Germinal center (tissue), 1 donor: ENCODE data around the gene HORMAD2.

Experiments
- DNase-seq: peaks from one replicate; pipeline ENCODE4 v3.0.0; 2012; ENCODE audit warnings: mixed read lengths, low spot score

Gene HORMAD2

DNA sequence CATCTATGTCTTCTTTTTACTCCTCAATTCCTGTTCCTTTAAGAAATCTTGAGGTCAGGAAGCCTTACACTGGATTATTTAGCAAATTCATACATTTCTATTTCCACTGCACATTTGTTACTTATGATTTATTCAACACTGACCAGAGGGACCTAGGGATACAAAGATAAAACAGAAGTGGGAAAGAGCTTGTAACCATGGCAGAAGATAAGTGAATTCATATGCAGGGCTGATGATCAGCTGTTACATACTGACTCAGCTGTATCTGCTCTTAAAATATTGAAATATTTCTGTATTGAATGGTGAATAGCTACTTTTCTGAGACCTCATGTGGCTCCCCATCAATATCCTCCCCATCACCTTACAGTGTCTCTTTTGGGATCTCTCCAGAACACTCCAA, 25.2 kb downstream of the HORMAD2 start:
- DNase-seq = no peak

DNA sequence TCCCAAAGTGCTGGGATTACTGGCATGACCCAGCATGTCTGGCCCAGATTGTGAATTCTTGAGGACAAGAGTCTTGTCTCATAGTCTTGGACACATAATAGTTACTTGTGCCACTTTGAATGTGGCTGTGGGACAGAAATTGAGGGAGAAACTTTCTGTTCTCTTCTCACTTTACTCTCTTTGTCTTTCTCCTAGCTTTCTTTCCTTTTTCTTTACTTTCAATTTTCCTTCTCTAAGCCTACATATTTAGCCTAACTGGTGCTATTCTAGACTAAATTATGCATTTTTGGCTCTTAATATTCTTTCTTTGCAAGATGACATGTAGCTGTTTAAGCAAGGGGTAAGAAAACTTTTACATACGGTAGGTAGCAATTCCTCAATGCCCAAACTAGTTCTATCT, 33.2 kb downstream of the HORMAD2 start:
- no peak for DNase-seq

DNA sequence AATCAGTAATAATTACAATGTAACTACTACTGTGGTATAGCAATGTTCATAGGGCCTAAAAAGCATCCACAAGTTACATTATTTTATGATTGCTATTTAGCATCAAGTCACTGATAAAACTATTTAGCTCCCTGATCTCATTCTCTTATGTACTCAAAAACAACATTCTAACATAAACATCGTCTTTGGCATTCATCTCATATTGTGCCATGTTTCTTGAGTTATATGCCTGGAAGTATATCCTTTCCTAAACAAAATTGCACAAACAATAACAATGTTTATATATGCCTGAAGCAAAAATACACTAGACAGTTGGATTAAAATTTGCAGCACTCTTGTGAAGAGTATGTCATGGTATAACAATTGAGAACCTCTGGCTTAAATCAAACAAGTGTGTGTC, 34.1 kb downstream of the HORMAD2 start:
- no peak for DNase-seq

DNA sequence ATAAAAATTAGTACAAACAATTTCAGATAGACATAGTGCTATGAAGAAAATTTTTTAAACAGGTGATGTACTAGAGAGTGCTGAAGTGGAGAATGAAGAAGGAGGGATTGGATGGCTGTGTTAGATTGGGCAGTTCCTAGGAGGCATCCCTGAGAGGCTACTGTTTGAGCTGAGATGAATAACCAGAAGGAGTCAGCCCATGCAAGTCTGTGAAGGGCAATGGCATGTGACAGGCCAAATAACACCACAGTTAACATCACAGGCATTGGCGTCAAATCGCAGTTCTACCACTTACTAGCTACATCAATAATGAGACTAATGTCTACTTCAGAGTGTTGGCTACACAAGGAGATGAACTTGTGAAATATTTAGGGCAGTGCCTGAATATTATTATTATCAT, 35.4 kb downstream of the HORMAD2 start:
- no peak for DNase-seq

DNA sequence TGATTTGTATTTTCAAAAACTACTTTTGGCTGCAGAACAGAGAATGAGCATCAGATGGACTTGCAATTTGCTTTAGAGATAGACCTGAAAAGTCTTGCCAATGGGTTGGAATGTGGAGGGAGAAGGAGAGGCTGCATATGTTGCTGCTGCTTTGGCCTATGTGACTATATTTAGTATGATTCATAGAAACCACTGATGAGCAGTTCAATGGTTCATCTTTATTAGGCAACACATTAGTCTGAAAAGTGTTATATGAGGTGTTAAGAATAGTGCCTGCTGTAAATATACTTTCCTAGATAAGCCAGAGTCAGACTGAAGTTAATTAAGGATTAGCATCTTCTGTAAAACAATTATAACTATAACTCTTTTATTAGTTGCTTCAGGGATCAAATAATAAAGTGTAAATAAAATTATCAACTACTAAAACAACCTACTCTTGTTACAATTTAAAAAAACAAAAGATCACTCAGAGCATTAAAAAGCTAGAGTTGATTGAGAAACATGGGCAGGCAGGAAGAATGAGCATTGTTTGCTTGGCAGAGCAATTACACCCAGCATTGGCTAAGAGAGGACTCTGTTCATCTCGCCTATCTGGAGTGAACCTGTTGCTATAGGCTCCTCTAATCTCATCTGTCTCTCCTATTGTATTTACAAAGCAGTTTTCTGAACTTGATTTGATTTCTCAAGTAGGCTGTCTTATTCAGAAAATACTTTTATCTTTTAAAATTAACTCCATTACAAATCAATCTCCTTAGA, 36.3 kb downstream of the HORMAD2 start:
- no peak for DNase-seq

DNA sequence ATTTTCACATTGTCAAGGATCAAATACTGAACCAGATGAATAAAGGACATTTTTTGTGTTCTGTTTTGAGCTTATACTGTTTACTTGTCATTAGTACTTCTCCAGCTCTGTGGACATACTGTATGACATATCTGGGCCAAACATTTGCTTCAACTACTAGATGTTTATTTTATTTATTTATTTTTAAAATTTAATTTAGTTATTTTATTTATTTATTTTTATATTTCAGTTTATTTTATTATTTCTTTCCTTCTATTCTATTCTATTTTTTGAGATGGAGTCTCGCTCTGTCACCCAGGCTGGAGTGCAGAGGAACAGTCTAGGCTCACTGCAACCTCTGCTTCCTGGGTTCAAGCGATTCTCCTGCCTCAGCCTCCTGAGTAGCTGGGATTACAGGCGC, 37.0 kb downstream of the HORMAD2 start:
- no peak for DNase-seq

DNA sequence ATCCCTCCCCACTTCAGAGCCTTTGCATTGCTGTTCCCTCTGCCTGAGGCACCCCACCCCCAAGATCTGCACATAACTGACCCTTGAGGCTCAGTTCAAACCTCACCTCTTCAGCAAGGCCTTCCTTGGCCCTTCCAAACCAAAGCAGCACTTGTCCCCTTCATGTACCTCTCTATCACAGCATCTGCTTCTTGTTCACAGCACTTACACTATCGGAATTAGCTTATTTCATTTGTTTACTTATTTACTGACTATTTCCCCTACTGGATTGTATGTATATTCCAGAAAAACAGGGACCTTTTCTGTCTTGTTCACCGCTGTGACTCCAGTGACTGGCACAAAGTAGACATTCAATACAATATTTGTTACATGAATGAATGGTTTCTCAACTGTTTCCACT, 38.0 kb downstream of the HORMAD2 start:
- DNase-seq = no peak

DNA sequence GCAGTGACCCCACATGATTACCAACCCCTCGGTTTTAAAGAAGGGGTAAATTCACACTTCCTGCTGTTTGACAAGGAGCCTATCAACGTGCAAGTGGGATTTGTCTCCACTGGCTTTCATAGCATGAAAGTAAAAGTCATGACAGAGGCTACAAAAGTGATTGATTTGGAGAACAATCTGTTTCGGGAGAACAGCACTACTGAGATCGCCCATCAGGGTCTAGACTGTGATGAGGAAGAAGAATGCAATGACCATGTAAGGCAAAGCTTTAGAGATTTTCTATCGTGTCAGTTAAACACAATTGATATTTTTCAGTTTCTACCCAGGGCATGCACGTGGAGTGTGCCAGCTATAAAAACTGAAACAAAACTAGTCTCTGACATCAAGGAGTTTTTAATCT, 41.7 kb downstream of the HORMAD2 start:
- DNase-seq = no peak

DNA sequence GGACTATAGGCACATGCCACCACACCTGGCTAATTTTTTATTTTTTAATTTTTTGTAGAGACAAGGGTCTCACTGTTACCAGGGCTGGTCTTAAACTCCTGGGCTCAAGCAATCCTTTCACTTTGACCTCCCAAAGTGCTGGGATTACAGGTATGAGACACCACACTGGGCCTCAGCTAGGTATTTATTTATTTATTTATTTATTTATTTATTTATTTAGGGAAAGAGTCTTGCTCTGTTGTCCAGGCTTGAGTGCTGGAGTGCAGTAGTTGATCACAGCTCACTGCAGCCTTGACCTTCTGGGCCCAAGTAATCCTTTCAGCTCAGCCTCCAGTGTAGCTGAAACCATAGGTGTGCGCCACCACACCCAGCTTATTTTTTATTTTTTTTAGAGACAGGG, 43.2 kb downstream of the HORMAD2 start:
- DNase-seq = no peak

DNA sequence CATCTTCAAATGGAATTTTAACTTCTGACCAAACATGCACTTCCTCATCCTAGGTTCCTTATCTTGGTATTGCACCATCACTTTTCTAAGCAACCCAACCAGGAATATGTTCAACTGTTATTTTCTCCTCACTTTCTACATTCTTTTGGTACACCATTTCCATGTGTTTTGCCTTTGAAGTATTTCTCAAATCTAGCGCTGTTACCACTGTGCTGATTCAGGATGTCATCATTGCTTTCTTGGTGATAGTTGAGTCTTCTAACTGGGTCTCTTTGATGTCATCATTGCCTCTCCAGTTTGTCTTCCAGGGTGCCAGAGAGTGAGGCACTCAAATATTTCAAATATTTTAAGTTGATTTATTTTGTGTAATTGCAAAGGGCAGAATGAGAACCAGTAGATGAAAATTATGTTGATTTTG, 47.5 kb downstream of the HORMAD2 start:
- no peak for DNase-seq

DNA sequence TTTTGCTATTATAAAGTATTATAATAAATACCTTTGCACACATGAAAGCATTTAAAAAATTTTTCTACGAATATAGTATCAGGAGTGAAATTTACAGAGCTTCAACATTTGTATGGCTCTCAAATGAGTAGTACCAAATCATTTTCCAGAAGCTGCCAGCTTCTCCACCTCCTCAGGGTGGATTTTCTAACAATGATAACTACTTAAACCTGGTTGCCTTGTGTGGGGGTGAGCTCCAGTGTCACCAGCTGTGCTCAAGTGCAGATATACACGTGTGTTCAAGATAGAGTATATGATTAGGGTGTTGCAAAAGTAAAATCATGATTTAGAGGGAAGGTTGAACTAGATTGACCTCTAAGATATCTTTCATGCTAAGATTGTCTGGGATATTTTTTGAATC, 48.2 kb downstream of the HORMAD2 start:
- DNase-seq = no peak

DNA sequence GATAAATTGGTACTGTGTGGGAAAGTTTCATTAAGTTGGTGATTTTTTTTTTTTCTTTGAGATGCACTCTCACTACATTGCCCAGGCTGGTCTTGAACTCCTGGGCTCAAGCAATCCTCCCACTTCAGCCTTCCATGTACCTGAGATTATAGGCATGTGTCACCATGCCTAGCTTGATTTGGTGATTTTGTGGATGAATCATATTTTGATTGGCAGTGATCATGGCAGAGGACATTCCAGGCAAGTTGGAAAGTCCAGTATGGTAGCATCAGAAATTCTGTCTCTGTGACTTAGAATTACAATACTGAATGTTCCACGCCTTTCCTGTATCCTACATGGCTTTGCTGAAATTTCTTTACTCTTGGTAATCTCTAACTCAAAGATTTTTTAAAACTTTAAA, 49.4 kb downstream of the HORMAD2 start:
- no peak for DNase-seq

DNA sequence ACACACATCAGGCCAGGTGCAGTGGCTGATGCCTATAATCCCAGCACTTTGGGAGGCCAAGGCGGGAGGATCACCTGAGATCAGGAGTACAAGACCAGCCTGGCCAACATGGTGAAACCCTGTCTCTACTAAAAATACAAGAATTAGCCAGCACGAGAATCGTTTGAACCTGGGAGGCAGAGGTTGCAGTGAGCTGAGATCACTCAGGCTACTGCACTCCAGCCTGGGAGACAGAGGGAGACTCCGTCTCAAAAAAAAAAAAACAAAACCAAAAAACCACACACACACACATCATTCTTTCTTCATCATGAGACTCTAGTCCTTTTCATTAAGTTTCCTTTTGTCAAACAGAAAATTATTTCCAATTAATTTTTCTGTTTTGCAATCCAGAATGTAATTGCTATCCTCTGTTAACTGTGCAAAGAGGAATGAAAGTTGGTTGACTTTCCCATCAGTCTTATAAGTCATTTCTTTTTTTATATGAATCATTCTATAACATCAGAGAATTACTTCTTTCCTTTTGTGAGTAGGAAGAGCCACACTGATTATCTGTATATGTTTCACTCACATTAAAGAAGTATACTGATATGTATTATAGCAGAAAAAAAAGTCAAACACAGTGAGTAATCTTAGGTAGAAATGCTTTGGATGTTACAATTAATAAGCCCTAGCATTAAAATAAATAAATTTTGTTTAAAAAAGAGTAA, 52.2 kb downstream of the HORMAD2 start:
- DNase-seq = no peak

DNA sequence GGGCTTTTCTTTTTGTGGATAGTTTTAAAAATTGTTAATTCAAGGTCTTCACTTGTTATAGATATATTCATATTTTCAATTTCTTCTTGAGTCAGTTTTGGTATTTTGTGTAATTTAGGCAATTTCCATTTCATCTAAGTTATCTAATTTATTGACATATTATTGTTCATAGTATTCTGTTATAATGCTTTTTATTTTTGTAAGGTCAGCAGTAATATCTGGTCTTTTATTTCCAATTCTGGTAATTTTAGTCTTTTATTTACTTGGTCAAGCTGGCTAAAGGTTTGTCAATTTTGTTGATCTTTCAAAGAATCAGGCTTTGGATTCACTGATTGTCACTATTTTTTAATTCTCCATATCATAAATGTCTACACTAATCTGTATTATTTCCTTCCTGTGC, 60.1 kb downstream of the HORMAD2 start:
- no peak for DNase-seq

DNA sequence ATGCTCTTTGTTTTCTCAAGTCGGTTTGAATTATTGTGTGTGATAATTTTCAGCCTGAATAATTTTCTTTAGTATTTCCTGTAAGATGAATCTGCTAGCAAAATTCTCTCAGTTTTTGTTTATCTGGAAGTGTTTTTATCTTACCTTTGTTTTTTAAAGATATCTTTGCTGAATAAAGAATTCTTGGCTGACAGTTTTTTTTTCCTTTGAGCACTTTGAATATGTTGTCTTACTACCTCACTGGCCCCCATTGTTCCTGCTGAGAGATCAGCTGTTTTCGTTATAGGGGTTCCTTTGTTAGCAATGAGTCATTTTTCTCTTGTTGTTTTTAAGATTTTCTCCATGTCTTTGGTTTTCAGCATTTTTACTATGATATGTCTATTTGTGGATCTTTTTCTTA, 63.0 kb downstream of the HORMAD2 start:
- DNase-seq = no peak

DNA sequence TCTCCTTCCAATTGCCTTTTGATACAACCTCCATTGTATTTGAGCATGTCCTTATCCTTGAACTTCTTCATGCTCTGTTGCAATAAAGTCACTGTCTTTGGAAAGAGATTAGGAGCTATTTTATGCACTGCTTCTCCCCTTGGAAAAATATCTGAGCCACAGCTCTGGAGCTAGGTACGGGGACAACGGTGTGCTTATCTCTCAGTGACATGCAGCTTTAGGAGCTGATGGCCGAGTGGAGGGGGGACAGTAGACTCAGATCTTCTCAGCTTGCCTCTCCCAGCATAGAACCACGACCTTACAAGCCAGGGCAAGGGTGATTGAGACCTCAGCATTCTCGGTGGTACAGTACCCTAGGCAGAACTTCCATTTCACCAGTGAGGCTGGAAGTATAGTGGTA, 64.1 kb downstream of the HORMAD2 start:
- no peak for DNase-seq

DNA sequence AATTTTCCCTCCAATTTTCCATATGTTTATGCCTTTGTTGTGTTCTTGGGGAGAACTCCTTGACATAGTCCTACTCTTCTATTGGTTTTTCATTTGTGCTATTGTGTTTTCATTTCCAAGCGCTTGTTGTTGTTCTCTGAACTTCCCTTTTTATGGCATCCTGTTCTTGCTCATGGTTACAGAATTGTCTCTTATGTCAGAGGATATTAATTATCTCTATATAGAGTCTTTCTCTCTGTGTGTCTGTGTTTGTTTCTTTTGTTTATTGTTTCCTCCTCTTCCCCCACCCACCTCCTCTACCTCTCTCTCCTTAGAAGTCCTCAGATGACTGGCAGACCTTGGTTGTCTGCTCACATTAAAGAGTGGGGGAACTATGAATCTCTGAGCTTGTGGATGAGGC, 69.9 kb downstream of the HORMAD2 start:
- no peak for DNase-seq

DNA sequence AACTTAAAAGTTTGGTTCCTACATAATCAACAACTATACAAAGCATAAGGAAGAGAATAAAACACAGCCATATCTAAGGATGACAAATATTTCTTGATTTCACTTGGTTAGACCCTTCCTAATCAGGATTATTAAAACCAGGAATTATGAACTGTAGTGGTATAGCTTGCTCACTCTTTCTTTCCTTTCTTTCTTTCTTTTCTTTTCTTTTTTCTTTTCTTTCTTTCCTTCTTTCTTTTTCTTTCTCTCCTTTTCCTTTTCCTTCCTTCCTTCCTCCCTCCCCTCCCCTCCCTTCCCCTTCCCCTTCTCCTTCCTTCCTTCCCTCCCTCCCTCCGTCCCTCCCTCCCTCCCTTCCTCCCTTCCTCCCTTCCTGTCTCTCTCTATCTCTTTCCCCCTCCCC, 78.0 kb downstream of the HORMAD2 start:
- no peak for DNase-seq

DNA sequence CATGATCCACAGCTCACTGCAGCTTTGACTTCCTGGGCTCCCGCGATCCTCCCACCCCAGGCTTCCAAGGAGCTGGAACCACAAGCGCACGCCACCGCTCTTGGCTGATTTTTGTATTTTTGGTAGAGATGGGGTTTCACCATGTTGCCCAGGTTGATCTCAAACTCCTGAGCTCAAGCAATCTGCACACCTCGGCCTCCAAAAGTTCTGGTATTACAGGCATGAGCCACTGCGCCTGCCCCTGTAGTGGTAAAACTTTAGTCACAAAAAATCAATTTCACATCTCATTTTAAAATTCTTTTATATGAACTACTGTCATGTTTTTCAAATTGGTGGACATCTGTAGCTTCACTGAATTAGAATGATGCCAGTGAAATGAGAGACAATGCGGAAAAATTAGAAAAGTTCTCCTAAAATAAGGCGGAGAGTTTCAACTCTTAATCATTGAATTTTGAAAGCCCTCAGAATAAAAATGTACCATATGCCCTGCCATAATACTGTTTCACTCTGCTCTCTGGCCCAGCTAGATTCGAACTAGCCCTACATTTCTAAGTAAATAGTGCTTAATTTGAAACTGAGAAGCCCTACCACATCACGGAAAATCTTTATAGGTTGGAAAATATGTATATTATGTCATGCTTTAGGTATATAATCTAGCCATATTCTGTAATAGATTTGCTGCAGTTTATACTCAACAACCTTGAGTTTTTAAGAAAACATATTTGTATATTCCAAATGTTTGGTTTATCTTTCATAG, 78.7 kb downstream of the HORMAD2 start:
- no peak for DNase-seq

DNA sequence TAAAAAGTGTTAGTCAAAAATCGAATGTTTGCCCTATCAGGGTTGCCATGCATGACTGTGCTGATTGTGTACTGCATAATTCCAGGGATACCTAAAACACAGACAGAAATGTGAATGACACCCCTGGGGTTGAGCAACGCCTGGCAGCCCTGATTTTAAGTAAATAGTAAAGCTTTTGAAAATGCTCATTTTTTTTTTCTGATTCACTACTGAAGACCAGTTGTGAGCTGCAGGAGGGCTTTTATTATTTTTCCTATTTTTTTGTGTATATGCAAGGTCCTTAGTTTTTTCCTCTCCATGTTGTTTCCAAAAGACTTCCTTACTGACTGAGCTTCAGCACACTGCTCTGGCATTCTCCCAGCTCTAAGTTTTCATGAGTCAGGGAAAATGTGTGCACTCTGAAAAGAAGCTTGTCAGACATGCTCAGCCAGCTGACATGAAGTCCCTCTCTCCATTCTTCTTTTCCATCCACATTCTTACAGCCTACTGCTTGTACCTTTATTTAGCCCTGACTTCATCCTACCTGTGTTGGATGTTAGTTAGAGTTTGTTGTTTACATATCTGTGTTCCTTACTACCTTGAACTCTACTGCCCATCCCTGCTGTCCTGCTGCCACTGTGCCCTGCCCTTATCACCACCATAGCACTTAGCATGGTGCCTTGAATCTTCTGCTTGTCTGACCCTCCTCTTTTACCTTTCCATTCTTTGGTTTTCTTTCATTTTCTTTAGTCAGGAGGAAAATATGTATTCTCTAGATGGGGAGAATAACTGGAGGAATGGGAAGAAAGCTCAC, 79.5 kb downstream of the HORMAD2 start:
- DNase-seq = no peak

DNA sequence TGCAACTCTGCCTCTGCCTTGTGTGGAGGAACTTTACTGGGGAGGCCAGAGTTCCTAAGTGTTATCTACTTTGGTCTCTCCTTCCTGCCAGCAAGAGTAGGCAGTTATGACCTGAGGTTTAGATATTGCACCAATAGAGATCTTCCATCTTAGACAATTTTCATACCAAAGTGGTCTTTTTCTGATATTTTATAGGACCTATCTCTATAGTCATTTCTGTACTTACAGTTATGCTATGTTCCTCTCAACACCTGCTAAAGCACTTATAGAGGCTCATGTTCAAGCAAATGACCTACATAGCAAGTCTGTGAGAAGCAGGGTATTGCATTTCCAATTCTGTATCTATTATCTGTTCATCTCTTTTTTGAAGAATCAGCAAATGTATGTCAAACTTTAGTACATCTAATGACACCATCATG, 80.8 kb downstream of the HORMAD2 start:
- no peak for DNase-seq

DNA sequence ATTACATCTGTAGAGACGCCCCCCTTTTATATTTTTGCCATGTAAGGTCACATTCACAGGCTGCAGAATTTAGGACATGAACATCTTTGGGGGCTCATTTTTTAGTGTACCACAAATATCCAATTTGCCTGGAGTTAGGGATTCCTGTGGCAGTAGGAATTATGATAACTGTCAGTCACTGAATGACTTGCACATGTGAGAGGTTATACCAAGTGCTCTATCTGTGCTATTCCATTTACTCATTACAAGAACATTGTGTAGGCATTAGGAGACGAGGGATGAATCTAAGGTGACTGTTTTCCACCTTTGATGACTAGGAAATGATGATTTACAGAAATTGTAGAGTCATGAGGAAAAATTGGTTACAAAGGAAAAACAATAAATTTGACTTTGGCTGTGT, 87.0 kb downstream of the HORMAD2 start:
- DNase-seq = no peak
